Tongue (tissue), 2 donors: ENCODE data around the gene FNDC10. TPM values are rescaled to one million over a fixed set of nuclear protein-coding genes. Genes with fewer than 3 reads are reported as not detected.
"Not testable (repeated sequence)": the region's sequence is repeated elsewhere in the genome, so short reads cannot be mapped to it uniquely, and the experiment has no call there.

Source experiments
- DNase-seq: peaks from one replicate; pipeline ENCODE4 v3.0.0-alpha.2; 2015
- total RNA-seq: library from RNA; depleted of rRNA; stranded (reverse); fragments of >200 nt; gene quantifications from one replicate; pipeline ENCODE4 v1.2.3, GENCODE V29; 2014

Gene FNDC10
- total RNA-seq, 1 donor from 2014 or later, result 1.0 TPM

DNA sequence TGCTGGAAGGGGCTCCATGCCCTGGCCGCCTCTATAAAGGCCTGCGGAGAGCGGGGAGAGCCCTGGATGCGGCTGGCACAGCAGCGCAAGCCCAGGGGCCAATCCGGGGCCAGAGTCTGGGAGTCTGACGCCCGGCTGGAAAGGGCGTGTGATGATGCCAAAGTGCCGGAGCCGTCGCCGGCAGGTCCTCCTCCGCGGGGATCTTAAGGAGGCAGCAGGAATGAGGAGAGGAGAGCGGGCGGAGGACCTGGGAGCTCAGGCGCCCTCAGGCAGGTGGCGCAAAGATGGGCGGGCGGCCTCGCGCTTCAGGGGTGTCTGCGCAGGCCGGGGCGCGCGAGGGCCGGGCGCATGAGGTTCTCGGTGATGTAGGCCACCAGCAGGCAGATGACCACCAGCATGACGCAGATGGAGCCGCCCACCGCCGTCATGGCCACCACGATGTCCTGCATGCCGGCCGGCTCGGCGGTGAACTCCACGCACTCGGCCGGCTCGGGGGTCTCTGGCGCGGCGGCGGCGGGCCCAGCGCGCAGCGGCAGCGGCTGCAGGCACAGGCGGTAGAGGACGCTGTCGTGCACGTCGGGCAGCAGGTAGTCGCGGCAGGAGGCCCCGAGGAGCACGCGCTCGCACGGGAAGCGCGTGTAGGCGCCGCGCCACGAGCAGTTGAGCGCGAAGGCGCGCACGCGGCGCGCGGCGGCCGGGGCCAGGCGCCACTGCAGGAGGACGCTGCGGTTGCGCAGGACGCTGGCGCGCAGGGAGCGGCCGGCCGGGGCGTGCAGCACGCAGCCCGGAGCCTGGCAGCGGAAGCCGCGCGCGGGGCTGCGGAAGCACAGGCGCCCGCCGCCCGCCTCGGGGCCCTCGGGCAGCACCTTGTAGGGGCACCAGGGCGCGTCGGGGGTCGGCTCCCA lies 653 bp downstream of the FNDC10 start:
- peak; percentile 24 for DNase-seq

GRCh38 chr1:1598720-1599029 lies 1.3 kb downstream of the FNDC10 start:
- DNase-seq, result no peak

DNA sequence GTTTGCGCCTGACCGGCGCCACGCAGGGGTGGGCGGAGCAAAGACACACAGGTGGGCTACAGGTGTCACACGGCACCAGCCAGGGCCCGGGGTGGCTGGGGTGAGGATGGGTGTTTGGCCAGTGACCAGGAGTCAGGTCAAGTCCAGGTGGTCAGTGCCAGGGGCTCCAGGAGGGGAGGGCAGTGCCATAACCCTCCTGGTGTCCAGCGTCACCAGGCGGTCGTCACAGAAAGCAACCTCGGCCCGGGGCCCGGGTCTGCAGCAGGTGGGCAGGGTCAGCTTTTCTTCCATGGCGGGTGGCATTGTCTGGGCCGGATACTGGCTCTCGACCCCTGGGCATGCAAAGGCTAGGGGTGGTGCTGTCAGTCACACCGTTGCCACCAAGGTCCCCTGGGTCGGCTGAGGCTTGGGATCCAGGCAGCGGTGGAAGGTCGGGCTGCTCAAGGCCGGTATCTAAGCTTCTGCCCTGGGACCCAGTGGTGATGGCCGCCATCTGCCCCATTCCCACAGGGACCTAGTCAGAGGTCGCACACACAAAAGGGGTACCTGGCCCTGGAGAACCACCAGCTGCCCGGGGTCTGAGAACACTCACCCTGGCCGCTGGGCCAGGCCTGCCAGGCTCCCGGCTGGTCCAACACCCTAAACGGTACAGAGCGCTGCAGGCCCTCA lies 1.8 kb downstream of the FNDC10 start:
- no peak for DNase-seq

- DNase-seq, result no peak
Measured at GRCh38 chr1:1597275-1597930, 2.5 kb downstream of the FNDC10 start.

DNA sequence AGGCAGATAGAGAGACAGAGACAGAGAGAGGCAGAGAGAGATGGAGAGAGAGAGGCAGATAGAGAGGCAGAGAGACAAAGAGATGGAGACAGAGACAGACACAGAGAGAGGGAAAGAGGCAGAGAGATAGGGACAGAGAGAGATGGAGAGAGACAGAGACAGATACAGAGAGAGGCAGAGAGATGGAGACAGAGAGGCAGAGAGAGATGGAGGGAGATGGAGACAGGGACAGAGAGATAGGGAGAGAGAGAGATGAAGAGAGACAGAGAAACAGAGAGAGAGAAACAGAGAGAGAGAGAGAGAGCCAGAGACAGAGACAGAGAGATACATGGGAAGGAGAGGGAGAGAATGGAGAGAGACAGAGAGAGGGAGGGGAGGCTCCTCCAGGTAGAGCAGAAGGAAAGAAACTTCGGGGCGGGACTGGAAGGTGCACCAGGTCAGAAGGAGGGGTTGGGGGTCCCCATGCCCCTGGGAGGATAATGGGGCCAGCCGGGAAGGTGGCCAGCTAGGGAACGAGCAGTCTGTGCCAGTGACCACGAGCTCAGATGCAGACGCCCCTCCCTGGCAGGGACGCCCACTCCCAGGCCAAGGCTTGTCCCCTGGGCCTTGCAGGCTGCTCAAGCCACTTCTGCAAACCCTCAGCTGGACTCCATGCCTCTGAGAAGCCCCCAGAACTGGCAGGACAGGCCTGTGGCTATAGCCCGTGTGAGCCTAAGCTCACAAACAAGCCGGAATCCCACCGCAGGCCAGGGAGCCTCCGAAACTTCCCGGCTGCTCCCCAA lies 3.3 kb downstream of the FNDC10 start:
- no peak for DNase-seq

- not testable (repeated sequence) for DNase-seq
Measured at GRCh38 chr1:1595341-1595740, 4.6 kb downstream of the FNDC10 start.

DNA sequence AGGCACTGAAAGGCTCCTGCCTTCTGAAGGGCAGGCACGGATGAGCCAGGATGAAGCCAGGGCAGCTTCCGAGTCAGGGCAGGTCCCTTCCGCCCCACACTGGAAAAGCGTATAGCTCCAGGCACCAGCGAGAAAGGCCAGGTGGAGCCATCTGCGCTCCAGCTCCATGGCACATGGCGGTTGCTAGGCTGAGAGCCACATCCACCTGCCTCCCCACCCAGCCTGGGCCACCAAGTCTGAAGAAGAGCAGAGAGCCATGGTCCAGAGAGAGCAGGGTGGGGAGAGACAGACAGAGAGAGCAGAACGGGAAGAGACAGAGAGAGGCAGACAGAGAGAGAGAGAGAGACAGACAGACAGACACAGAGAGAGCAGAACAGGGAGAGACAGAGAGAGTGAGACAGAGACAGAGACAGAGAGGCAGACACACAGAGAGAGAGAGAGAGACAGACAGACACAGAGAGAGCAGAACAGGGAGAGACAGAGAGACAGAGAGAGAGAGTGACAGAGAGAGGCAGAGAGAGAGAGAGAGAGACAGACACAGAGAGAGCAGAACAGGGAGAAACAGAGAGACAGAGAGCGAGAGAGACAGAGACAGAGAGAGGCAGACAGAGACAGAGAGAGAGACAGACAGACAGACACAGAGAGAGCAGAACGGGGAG lies 5.2 kb downstream of the FNDC10 start:
- DNase-seq, result peak; percentile 32

DNA sequence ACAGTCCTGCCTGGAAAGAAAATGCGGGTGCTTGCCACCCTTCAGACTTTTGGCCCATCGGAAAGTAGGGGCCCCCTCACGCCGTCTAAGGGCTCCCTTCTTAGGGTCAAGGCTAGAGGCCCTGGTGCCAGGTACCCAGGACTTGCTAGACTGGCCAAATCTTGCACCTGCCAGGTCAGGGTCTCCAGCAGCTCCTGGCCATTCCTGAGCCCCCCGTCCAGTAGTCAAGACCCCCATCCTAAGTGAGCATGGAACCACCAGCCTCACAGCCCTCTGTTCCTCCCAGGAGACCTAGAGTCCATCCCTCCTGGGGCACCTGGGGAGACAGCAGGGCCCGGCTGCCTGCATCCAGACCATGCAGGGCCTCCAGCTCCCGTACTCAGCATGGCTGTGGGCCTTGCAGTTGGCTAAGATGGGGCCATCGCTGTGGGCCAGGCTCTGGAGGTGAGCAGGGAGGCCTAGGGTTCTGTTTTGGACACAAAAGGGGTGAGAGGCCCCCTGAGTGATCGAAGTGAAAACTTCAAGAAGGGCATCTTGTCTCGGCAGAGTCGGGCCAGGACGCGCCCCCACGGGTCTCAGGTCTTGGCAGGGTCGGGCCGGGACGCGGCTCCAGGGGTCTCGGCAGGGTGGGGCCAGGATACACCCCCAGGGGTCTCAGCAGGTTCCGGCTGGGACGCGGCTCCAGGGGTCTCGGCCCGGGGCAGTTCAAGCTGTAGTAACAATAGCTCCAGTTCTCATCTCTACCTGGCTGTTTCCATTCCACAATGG lies 5.9 kb downstream of the FNDC10 start:
- no peak for DNase-seq

DNA sequence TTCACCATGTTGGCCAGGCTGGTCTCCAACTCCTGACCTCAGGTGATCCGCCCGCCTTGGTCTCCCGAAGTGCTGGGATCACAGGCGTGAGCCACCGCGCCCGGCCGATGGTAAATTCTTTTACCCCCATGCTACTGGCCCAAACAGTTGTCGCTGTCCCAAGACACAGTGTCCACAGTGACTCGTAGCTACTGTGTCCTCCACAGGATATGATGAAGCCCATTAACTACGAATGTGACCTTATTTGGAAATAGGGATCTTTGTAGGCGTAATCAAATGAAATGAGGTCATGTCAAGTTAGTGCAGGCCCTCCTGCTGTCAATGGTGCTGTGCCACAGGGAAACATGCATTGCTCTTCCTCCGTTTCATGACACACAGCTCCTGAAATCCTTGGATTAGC lies 8.5 kb downstream of the FNDC10 start:
- no peak for DNase-seq

GRCh38 chr1:1583347-1584010 lies 16.5 kb downstream of the FNDC10 start:
- no peak for DNase-seq

- no peak for DNase-seq
Measured at GRCh38 chr1:1582585-1583346, 17.2 kb downstream of the FNDC10 start.

- no peak for DNase-seq
Measured at GRCh38 chr1:1578371-1578940, 21.5 kb downstream of the FNDC10 start.

DNA sequence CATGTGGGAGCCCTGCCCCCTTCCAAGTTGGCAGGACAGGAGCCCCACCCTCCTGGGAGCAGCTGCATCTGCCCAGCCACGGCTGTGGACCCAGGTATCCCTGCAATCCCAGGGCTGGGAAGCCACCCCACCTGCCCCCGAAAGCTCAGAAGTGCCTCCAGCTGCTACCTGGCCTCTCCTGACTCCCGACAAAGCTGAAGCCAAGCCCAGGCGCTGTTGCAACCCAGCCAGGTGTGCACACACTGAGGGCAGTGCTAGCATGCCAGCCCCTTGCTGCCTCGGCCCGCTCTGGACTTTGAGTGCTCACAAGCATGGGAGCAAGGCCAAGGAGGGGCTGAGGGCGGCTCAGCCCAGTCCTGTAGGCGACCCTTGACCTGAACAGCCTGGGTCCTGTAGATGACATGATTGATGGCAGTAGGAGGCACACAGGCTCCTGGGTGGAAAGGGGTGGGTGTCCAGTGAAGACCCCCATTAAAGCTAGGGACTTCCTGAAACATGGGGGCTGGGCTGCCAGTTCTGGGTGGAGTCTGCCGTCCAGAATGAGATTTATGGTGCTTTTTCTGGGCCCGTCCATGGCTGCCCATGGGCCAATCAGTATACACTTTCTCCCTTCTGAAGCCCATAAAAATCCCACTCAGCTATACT lies 22.4 kb downstream of the FNDC10 start:
- no peak for DNase-seq

- DNase-seq, result peak; percentile 96
Measured at GRCh38 chr1:1574721-1575537, 25.0 kb downstream of the FNDC10 start, which contains the start of gene SSU72. Gene SSU72, minus strand, starts transcription at chr1:1574863. Its CDS starts 306 bp downstream, at chr1:1574557.

GRCh38 chr1:1573843-1574720 lies 25.9 kb downstream of the FNDC10 start:
- peak; percentile 81 for DNase-seq

- DNase-seq, result no peak
Measured at GRCh38 chr1:1569341-1569740, 30.6 kb downstream of the FNDC10 start.

GRCh38 chr1:1567891-1568291 lies 32.0 kb downstream of the FNDC10 start:
- DNase-seq, result peak; percentile 46
